HG03571 (cell line): Measurements from ENCODE around the gene CCDC187.
"Not testable (repeated sequence)": the region's sequence is repeated elsewhere in the genome, so short reads cannot be mapped to it uniquely, and the experiment has no call there.

Experiments used
- ATAC-seq: cut with Tn5 transposase; IDR thresholded peaks from one replicate; pipeline ENCODE4 v1.9.1; 2021; ENCODE audit not compliant: unreplicated experiment

Gene CCDC187

GRCh38 chr9:136244122-136244968, 59.5 kb downstream of the CCDC187 start:
- ATAC-seq: peak; percentile 36

GRCh38 chr9:136243631-136244030, 60.3 kb downstream of the CCDC187 start:
- ATAC-seq: no peak

GRCh38 chr9:136242918-136243525, 60.9 kb downstream of the CCDC187 start:
- no peak for ATAC-seq

- no peak for ATAC-seq
These were observed 61.6 kb downstream of the CCDC187 start for GRCh38 chr9:136242248-136242647.

- no peak for ATAC-seq
These were observed 62.4 kb downstream of the CCDC187 start for GRCh38 chr9:136241542-136241941.

- ATAC-seq: no peak
These were observed 63.0 kb downstream of the CCDC187 start for GRCh38 chr9:136240941-136241340.

- ATAC-seq: no peak
These were observed 63.9 kb downstream of the CCDC187 start for GRCh38 chr9:136239983-136240330.

GRCh38 chr9:136239135-136239982, 64.5 kb downstream of the CCDC187 start:
- ATAC-seq: no peak

GRCh38 chr9:136238342-136238732, 65.6 kb downstream of the CCDC187 start:
- ATAC-seq: no peak

GRCh38 chr9:136237486-136238341, 66.2 kb downstream of the CCDC187 start:
- no peak for ATAC-seq

- not testable (repeated sequence) for ATAC-seq
These were observed 67.2 kb downstream of the CCDC187 start for GRCh38 chr9:136236471-136237410.

- ATAC-seq: no peak
These were observed 68.0 kb downstream of the CCDC187 start for GRCh38 chr9:136235709-136236455.

- ATAC-seq: no peak
These were observed 68.7 kb downstream of the CCDC187 start for GRCh38 chr9:136235171-136235570.

- ATAC-seq: no peak
These were observed 69.3 kb downstream of the CCDC187 start for GRCh38 chr9:136234597-136234996.

- no peak for ATAC-seq
These were observed 70.0 kb downstream of the CCDC187 start for GRCh38 chr9:136233868-136234267.

GRCh38 chr9:136233411-136233810, 70.5 kb downstream of the CCDC187 start:
- no peak for ATAC-seq

- ATAC-seq: no peak
These were observed 70.9 kb downstream of the CCDC187 start for GRCh38 chr9:136232969-136233368.

- ATAC-seq: no peak
These were observed 72.2 kb downstream of the CCDC187 start for GRCh38 chr9:136231478-136232297.
